K562 (cell line): Measurements from ENCODE around the gene MYO18A. TPM values are rescaled to one million over a fixed set of nuclear protein-coding genes. Genes with fewer than 3 reads are reported as not detected.

Experiments
- ATAC-seq: fragments of 200-7000 bp; cut with Tn5 transposase; 3 replicates; pipeline ENCODE4 v1.9.1; 2020; ENCODE audit warnings: moderate library complexity
- BruUV-seq: library from RNA; stranded (reverse); fragments of 400-500 nt; replicated peaks from 2 replicates; lab custom pipeline; 2021; lab: Mats Ljungman, UMichigan
- CTCF ChIA-PET: fragments of 300-600 bp; formaldehyde crosslinking; extraction: SDS; loops from one replicate; lab custom pipeline; 2021; ENCODE audit warnings: low intra/inter-chr PET ratio; lab: Yijun Ruan, JAX
- POLR2A ChIA-PET: fragments of 300-600, 350-650 bp; sonication (Branson Sonifier 250); formaldehyde crosslinking; extraction: SDS; loops from one replicate; lab custom pipeline; 2021; ENCODE audit warnings: antibody characterized with exemption, inconsistent platforms; lab: Yijun Ruan, JAX
- DNase-seq, 4 experiments: peaks; one replicate each; pipeline versions ENCODE4 v3.0.0 to v3.0.0-alpha.2; 2011 to 2018; ENCODE audit warnings: low spot score in 3 of 4, mixed read lengths in 3 of 4; ENCODE audit errors: extremely low read depth in 1 of 4
- FAIRE-seq: peaks from 2 replicates; lab custom pipeline; 2011; peaks lifted over from hg19 to GRCh38; lab: Jason Lieb, UNC
- H2AFZ ChIP-seq: 2 replicates; pipeline ENCODE4 v1.6.0; 2011; ENCODE audit warnings: low read depth, low read length, control low read depth, inconsistent platforms
- H3K27ac ChIP-seq: fragments of 200-600 bp; 3 replicates; pipeline ENCODE4 v1.8.0; 2011; ENCODE audit warnings: low read depth, mild to moderate bottlenecking, control low read depth, inconsistent platforms, low read length, moderate library complexity, mixed read lengths; ENCODE audit errors: extremely low read depth
- H3K27me3 ChIP-seq, 2 experiments: fragments of 300-600 bp in 1 of 2; 2 replicates in 1 of 2; 3 replicates in 1 of 2; pipeline versions ENCODE4 v1.6.0 to v1.8.0; 2011; ENCODE audit warnings: inconsistent platforms in 2 of 2, low read length in 2 of 2, mild to moderate bottlenecking in 1 of 2, mixed read lengths in 1 of 2, moderate library complexity in 1 of 2; ENCODE audit not compliant: control insufficient read depth in 2 of 2, insufficient read depth in 2 of 2
- H3K36me3 ChIP-seq: fragments of 300-600 bp; 3 replicates; pipeline ENCODE4 v1.8.0; 2011; ENCODE audit warnings: mild to moderate bottlenecking, low read length, inconsistent platforms; ENCODE audit not compliant: control insufficient read depth, insufficient read depth
- H3K4me1 ChIP-seq, 2 experiments: fragments of 200-600 bp in 1 of 2; replicated peaks in 1 of 2; 2 replicates in 1 of 2; 3 replicates in 1 of 2; pipeline versions ENCODE4 v1.5.1 to v1.8.0; 2011; ENCODE audit warnings: inconsistent platforms in 2 of 2, low read length in 2 of 2, mild to moderate bottlenecking in 1 of 2, mixed read lengths in 1 of 2, moderate library complexity in 1 of 2; ENCODE audit not compliant: control insufficient read depth in 2 of 2, insufficient read depth in 2 of 2
- H3K4me2 ChIP-seq: 2 replicates; pipeline ENCODE4 v1.6.1; 2011; ENCODE audit warnings: low read length, control low read depth, inconsistent platforms, mixed read lengths; ENCODE audit not compliant: insufficient read depth
- H3K4me3 ChIP-seq: fragments of 200-600 bp; sonication (generic), shearing (Covaris generic); 2 replicates; pipeline ENCODE4 v1.5.1; 2016; ENCODE audit warnings: control low read depth, inconsistent platforms
- H3K79me2 ChIP-seq: fragments of 200-600 bp; 3 replicates; pipeline ENCODE4 v1.8.0; 2011; ENCODE audit warnings: low read length, inconsistent platforms; ENCODE audit not compliant: control insufficient read depth, insufficient read depth
- H3K9ac ChIP-seq, 2 experiments: 2 replicates each; pipeline versions ENCODE4 v1.6.0 to v1.6.1; 2011; ENCODE audit warnings: low read depth in 2 of 2, low read length in 2 of 2, control low read depth in 1 of 2, inconsistent platforms in 1 of 2, mild to moderate bottlenecking in 1 of 2, mixed read lengths in 1 of 2; ENCODE audit not compliant: insufficient read depth in 1 of 2
- H3K9me1 ChIP-seq: one replicate; pipeline ENCODE4 v1.6.0; 2011; ENCODE audit warnings: inconsistent platforms, mild to moderate bottlenecking, low read length, moderate library complexity; ENCODE audit not compliant: control insufficient read depth, insufficient read depth
- H3K9me3 ChIP-seq: replicated peaks from 2 replicates; pipeline ENCODE4 v1.5.1; 2011; ENCODE audit warnings: low read depth, low read length, inconsistent platforms; ENCODE audit not compliant: control insufficient read depth, insufficient read depth
- H4K20me1 ChIP-seq: replicated peaks from 2 replicates; pipeline ENCODE4 v1.6.1; 2011; ENCODE audit warnings: low read length, inconsistent platforms, mixed read lengths; ENCODE audit not compliant: control insufficient read depth, insufficient read depth
- FUS ChIP-seq: fragments of 200-400 bp; formaldehyde crosslinking; optimal IDR thresholded peaks from 2 replicates; pipeline ENCODE3; 2017; ENCODE audit warnings: low read depth, low read length
- NFATC3 ChIP-seq: fragments of 450-650 bp; IDR thresholded peaks from 2 replicates; pipeline ENCODE4 v1.6.1; 2017; ENCODE audit warnings: mild to moderate bottlenecking
- NR3C1 ChIP-seq: sonication (generic); formaldehyde crosslinking; IDR thresholded peaks from 2 replicates; pipeline ENCODE4 v1.8.1; 2022; ENCODE audit warnings: missing genetic modification reagents
- POLR2B ChIP-seq: fragments of 450-650 bp; IDR thresholded peaks from 2 replicates; pipeline ENCODE4 v1.6.1; 2018; ENCODE audit warnings: low read depth; ENCODE audit not compliant: partially characterized antibody
- RBM15 ChIP-seq: fragments of 200-400 bp; formaldehyde crosslinking; IDR thresholded peaks from 2 replicates; pipeline ENCODE4 v1.6.1; 2018; ENCODE audit warnings: mild to moderate bottlenecking, low read length, moderate library complexity; ENCODE audit not compliant: insufficient read depth
- SRSF7 ChIP-seq: fragments of 200-400 bp; formaldehyde crosslinking; optimal IDR thresholded peaks from 2 replicates; pipeline ENCODE3; 2017; ENCODE audit warnings: mild to moderate bottlenecking, low read depth, low read length
- TBL1XR1 ChIP-seq, 2 experiments: IDR thresholded peaks; 2 replicates each; pipeline ENCODE4 v1.6.1; 2012; ENCODE audit warnings: improper control_type of control experiment in 2 of 2, low read length in 2 of 2, mild to moderate bottlenecking in 1 of 2
- ZNF24 ChIP-seq: fragments of 450-650 bp; IDR thresholded peaks from 2 replicates; pipeline ENCODE4 v1.6.1; 2016
- WGBS: fragments of 100-300 bp; shearing (Covaris generic); methylation state at CpG from one replicate; pipeline ENCODE4 v1.1.6; 2016; ENCODE audit warnings: low coverage, mixed read lengths; ENCODE audit not compliant: insufficient coverage; ENCODE audit errors: missing lambda C conversion rate; 5-methylcytosine and 5-hydroxymethylcytosine counted together
- in situ Hi-C: fragments of 300-500 bp; cut with MboI; formaldehyde crosslinking; loops from 4 replicates; pipeline ENCODE4 v1.15.0; 2018; ENCODE audit warnings: inconsistent platforms, mixed read lengths
- intact Hi-C: fragments of 100-400 bp; cut with micrococcal nuclease; formaldehyde crosslinking; loops from 2 replicates; pipeline ENCODE4 v1.14.2; 2022
- polyA plus RNA-seq, 8 experiments: library from polyadenylated mRNA; depleted of rRNA in 4 of 8; stranded (reverse) in 5 of 8; unstranded in 3 of 8; fragments of >200 nt; fragmentation: Nextera tagmentation in 2 of 8; fragmentation: Illumina TruSeq in 1 of 8; extraction: Ambion mirVana in 2 of 8; extraction: Trizol in 1 of 8; gene quantifications; 2 replicates each; pipeline versions ENCODE4 v1.2.1 to v1.2.3, GENCODE V29; 2011 to 2014; ENCODE audit warnings: inconsistent platforms in 1 of 8, missing spikeins in 1 of 8
- total RNA-seq, 7 experiments: library from RNA; depleted of rRNA in 6 of 7; stranded (reverse); fragments of >200 nt in 6 of 7; fragmentation: Illumina TruSeq in 2 of 7; extraction: Trizol in 2 of 7; gene quantifications; 2 replicates each; pipeline versions ENCODE4 v1.2.1 to v1.2.3, GENCODE V29; 2011 to 2021; ENCODE audit warnings: low replicate concordance in 1 of 7
- TF ChIP-seq, protein P1 (sequence below), 3 experiments: fragments of 200-800 bp in 1 of 3; fragments of 250-450 bp in 1 of 3; fragments of 450-650 bp in 1 of 3; sonication (Bioruptor Pico) in 1 of 3; sonication (Bioruptor generic) in 1 of 3; formaldehyde crosslinking in 1 of 3; IDR thresholded peaks; 2 replicates each; pipeline versions ENCODE4 v1.6.1 to v1.8.0; 2016 to 2022; ENCODE audit warnings: mild to moderate bottlenecking in 2 of 3, missing genetic modification characterization in 2 of 3, missing compliant biosample characterization in 1 of 3, moderate library complexity in 1 of 3
- TF ChIP-seq, protein P2 (sequence below): fragments of 450-650 bp; IDR thresholded peaks from 2 replicates; pipeline ENCODE4 v1.6.1; 2016; ENCODE audit warnings: low read depth

MYO18A gene
- total and polyA plus RNA-seq, 9 of the 15 experiments (the other 6 are each of a cell fraction or from before 2014, with no cell fraction given), result 2.5 to 65.4 (median 17.1) TPM

DNA sequence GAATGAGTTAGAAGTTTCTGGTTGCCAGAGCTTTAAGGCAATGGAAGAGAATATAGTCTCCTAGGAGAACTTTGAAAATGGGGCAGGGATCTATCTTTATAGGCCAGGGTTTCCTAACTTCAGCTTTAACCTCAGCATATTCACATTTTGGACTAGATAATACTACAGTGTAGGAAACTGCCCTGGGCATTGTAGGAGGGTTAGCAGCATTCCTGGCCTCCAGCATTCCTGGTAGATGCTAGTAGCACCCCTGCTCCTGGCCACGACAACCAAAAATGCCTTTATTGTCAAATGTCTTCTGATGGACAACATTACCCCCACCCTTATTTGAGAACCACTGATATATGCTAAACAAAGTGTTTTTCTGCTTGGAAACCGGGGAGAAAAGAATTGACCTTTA is 27.8 kb upstream of the MYO18A start:
- in situ Hi-C loops (no loop called here), intact Hi-C loops (no loop called here)
- no peaks in the 10 kb centered on the region for H3K9me3 ChIP-seq
- no peaks in the 10 kb centered on the region for H3K9me1 ChIP-seq
- DNase-seq, result no peak
- H2AFZ ChIP-seq, result no peak overlapping the region
- H3K4me1 ChIP-seq, result peaks cover 6 to 7% of the 10 kb centered on the region in 2 experiments; a peak in 3 of 5 replicates
- ChIA-PET POLR2A (interaction anchor here (0.6 to 0.7 kb wide), 3 partner anchors 21 to 98 kb away, joined by 3 to 4 read pairs (median 3); no protein-coding TSS in a partner anchor), CTCF (no interaction called here)
- no peak overlapping the region for H3K4me3 ChIP-seq
- no peak overlapping the region for H3K4me2 ChIP-seq
- no peaks in the 10 kb centered on the region for H3K79me2 ChIP-seq
- H3K27me3 ChIP-seq, result no peaks in the 10 kb centered on the region
- H3K9ac ChIP-seq, result no peak overlapping the region
- no peak for ATAC-seq
- H3K27ac ChIP-seq, result no peak overlapping the region
- no peaks in the 10 kb centered on the region for H4K20me1 ChIP-seq
- WGBS, result 18% methylated on average over 2 of the region's 2 CpGs
- FAIRE-seq, result no peak
- no peaks in the 10 kb centered on the region for H3K36me3 ChIP-seq
- no TSS peak for BruUV-seq
- TF ChIP-seq, protein P1, sequence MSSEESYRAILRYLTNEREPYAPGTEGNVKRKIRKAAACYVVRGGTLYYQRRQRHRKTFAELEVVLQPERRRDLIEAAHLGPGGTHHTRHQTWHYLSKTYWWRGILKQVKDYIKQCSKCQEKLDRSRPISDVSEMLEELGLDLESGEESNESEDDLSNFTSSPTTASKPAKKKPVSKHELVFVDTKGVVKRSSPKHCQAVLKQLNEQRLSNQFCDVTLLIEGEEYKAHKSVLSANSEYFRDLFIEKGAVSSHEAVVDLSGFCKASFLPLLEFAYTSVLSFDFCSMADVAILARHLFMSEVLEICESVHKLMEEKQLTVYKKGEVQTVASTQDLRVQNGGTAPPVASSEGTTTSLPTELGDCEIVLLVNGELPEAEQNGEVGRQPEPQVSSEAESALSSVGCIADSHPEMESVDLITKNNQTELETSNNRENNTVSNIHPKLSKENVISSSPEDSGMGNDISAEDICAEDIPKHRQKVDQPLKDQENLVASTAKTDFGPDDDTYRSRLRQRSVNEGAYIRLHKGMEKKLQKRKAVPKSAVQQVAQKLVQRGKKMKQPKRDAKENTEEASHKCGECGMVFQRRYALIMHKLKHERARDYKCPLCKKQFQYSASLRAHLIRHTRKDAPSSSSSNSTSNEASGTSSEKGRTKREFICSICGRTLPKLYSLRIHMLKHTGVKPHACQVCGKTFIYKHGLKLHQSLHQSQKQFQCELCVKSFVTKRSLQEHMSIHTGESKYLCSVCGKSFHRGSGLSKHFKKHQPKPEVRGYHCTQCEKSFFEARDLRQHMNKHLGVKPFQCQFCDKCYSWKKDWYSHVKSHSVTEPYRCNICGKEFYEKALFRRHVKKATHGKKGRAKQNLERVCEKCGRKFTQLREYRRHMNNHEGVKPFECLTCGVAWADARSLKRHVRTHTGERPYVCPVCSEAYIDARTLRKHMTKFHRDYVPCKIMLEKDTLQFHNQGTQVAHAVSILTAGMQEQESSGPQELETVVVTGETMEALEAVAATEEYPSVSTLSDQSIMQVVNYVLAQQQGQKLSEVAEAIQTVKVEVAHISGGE (CRISPR knock-in tag; IDR thresholded peaks at IDR 0.05), result no peak
- TF ChIP-seq RBM15 (no peak), ZNF24 (no peak), POLR2B (no peak), NR3C1 (CRISPR knock-in tag) (no peak), SRSF7 (no peak), TBL1XR1 (IDR thresholded peaks at IDR 0.05; ENCODE audit: low read length in 2 of 2) (no peak), NFATC3 (no peak), FUS (no peak)
- TF ChIP-seq, protein P2, sequence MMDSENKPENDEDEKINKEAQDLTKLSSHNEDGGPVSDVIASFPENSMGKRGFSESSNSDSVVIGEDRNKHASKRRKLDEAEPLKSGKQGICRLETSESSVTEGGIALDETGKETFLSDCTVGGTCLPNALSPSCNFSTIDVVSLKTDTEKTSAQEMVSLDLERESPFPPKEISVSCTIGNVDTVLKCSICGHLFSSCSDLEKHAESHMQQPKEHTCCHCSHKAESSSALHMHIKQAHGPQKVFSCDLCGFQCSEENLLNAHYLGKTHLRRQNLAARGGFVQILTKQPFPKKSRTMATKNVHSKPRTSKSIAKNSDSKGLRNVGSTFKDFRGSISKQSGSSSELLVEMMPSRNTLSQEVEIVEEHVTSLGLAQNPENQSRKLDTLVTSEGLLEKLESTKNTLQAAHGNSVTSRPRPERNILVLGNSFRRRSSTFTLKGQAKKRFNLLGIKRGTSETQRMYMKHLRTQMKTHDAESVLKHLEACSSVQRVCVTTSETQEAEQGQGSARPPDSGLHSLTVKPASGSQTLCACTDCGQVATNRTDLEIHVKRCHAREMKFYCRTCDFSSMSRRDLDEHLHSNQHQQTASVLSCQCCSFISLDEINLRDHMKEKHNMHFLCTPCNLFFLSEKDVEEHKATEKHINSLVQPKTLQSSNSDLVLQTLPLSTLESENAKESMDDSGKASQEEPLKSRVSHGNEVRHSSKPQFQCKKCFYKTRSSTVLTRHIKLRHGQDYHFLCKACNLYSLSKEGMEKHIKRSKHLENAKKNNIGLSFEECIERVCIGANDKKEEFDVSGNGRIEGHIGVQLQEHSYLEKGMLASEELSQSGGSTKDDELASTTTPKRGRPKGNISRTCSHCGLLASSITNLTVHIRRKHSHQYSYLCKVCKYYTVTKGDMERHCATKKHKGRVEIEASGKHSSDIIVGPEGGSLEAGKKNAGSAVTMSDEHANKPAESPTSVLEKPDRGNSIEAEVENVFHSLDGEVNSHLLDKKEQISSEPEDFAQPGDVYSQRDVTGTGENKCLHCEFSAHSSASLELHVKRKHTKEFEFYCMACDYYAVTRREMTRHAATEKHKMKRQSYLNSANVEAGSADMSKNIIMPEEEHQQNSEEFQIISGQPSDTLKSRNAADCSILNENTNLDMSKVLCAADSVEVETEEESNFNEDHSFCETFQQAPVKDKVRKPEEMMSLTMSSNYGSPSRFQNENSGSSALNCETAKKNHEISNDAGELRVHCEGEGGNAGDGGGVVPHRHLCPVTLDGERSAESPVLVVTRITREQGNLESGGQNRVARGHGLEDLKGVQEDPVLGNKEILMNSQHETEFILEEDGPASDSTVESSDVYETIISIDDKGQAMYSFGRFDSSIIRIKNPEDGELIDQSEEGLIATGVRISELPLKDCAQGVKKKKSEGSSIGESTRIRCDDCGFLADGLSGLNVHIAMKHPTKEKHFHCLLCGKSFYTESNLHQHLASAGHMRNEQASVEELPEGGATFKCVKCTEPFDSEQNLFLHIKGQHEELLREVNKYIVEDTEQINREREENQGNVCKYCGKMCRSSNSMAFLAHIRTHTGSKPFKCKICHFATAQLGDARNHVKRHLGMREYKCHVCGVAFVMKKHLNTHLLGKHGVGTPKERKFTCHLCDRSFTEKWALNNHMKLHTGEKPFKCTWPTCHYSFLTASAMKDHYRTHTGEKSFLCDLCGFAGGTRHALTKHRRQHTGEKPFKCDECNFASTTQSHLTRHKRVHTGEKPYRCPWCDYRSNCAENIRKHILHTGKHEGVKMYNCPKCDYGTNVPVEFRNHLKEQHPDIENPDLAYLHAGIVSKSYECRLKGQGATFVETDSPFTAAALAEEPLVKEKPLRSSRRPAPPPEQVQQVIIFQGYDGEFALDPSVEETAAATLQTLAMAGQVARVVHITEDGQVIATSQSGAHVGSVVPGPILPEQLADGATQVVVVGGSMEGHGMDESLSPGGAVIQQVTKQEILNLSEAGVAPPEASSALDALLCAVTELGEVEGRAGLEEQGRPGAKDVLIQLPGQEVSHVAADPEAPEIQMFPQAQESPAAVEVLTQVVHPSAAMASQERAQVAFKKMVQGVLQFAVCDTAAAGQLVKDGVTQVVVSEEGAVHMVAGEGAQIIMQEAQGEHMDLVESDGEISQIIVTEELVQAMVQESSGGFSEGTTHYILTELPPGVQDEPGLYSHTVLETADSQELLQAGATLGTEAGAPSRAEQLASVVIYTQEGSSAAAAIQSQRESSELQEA, result no peak
